ENCODE results near the gene PLEKHG3. TPM values are rescaled to one million over a fixed set of nuclear protein-coding genes. Genes with fewer than 3 reads are reported as not detected.

Gene PLEKHG3
- total RNA-seq, 1 donor from 2014 or later = 64.7 TPM

DNA sequence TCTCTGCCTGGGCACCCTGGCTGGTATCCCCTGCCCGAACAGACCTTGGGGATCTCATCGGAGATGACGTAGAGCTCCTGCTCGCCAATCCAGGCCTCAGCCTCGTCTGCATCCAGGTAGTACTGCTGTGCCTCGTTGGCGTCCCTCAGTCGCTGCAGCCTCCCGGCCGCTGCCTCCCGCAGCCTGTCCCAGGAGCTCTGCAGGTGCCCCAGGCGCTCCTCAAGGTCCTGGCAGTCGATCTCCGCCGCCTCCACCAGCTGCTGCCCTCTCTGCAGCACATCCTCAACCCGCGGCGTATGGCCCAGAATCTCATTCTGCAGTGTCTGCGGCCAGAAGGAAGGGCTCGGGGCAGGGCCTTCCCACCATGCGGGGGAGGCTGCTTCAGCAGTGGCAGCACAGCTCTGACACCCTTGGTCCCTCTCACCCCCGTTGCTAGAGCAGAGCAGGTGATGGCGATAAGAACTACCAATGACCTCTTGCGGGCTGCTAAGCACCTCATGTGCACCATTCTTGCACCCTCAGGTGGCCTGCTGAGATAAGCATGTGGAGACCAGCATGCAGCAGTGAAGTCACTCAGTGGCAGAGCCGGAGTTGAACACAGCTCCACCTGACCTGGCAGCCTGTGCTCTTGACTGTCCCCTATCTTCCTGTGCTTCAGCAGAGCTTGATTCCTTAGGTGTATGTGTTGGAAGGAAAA, 71.0 kb downstream of the PLEKHG3 start:
- no peak for DNase-seq (ENCODE audit: extremely low spot score, unreplicated experiment)
- peaks cover 7% of the 10 kb centered on the region for H3K36me3 Mint-ChIP-seq
- no peak overlapping the region for H3K27ac Mint-ChIP-seq
- H3K9me3 Mint-ChIP-seq = no peaks in the 10 kb centered on the region
- TF ChIP-seq, protein P1, sequence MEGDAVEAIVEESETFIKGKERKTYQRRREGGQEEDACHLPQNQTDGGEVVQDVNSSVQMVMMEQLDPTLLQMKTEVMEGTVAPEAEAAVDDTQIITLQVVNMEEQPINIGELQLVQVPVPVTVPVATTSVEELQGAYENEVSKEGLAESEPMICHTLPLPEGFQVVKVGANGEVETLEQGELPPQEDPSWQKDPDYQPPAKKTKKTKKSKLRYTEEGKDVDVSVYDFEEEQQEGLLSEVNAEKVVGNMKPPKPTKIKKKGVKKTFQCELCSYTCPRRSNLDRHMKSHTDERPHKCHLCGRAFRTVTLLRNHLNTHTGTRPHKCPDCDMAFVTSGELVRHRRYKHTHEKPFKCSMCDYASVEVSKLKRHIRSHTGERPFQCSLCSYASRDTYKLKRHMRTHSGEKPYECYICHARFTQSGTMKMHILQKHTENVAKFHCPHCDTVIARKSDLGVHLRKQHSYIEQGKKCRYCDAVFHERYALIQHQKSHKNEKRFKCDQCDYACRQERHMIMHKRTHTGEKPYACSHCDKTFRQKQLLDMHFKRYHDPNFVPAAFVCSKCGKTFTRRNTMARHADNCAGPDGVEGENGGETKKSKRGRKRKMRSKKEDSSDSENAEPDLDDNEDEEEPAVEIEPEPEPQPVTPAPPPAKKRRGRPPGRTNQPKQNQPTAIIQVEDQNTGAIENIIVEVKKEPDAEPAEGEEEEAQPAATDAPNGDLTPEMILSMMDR (conservative IDR thresholded peaks at IDR 0.05) = no peak
- peaks cover 3% of the 10 kb centered on the region for H3K27me3 Mint-ChIP-seq
- peaks cover under 1% of the 10 kb centered on the region for H3K4me1 Mint-ChIP-seq (ENCODE audit: unreplicated experiment)
- no peak overlapping the region for H3K4me3 Mint-ChIP-seq

DNA sequence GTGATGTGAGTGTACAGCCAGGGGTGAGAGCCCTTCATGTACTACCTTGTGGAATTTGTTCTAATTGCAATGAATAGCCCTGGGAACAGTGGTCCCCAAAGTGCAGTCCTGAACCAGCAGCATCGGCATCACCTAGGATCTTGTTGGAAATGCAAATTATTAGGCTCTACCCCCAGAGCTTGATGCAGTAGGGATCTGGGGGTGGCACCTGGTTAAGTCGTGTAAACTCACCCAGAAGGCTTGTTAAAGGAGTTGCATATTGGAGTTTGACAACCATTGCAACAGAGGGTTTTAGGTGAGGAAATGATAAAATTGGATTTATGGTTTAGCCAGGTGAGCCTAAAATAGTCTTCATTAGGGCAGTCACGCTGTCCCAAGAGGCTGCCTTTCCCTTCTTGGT, 73.2 kb downstream of the PLEKHG3 start:
- no peaks in the 10 kb centered on the region for H3K4me1 Mint-ChIP-seq (ENCODE audit: unreplicated experiment)
- TF ChIP-seq, protein P1 (conservative IDR thresholded peaks at IDR 0.05) = no peak
- peaks cover 7% of the 10 kb centered on the region for H3K36me3 Mint-ChIP-seq
- no peak overlapping the region for H3K27ac Mint-ChIP-seq
- no peak for DNase-seq (ENCODE audit: extremely low spot score, unreplicated experiment)
- no peaks in the 10 kb centered on the region for H3K9me3 Mint-ChIP-seq
- peaks cover 3% of the 10 kb centered on the region for H3K27me3 Mint-ChIP-seq
- no peak overlapping the region for H3K4me3 Mint-ChIP-seq

DNA sequence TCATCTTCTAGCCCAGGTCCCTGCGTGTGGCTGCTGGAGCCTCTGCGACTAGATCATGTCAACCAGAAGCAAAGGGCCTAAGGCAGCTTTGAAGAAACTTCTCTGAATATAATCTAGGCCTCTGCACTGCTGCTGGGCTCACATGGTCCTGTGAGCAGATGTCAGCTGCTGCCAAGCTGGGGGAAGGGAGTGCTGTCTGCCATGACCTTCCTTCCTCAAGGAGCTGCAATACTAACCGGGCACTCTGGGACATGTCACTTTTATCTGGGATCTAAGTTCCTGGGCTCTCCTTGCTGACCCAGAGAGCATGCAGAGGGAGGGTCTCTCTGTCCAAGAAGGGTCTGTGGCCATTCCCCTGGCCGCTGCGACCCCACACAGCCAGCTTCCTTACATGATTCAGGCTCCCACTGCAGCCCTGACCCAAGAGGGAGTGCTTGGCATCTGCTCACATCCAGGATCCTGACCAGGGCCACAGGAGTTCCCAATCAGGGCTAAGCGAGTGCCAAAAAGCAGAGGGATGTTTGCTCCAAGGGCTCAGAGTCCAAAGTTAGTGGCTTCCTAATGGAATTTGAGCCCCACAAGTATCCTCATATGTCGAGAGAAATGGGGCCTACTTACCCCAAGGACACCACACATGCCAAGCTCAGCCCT, 74.0 kb downstream of the PLEKHG3 start:
- Mint-ChIP-seq H3K4me1 (ENCODE audit: unreplicated experiment) (no peaks in the 10 kb centered on the region), H3K27me3 (peaks cover 3% of the 10 kb centered on the region), H3K27ac (no peak overlapping the region), H3K9me3 (no peaks in the 10 kb centered on the region), H3K36me3 (peaks cover 7% of the 10 kb centered on the region), H3K4me3 (no peak overlapping the region)
- TF ChIP-seq, protein P1 (conservative IDR thresholded peaks at IDR 0.05) = no peak
- no peak for DNase-seq (ENCODE audit: extremely low spot score, unreplicated experiment)

DNA sequence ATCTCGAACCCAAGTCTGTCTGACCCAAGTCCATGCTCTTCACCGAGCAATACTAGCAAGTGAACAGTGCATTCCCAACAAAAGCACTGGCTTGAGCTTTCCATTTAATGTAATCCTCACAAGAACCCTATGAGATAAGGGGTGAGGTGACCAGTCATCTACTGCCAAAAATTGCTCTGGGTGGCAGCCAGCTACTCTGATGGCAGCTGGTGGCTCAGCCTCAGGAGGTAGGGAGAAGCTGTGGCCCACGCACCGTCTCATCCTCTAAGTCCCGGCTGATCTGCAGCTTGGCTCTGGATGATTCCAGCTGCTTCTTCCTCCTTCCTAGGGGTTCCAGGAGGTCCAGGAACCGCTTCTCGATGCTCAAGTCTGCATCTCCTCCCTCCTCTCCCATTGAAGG, 75.2 kb downstream of the PLEKHG3 start:
- no peak for DNase-seq (ENCODE audit: extremely low spot score, unreplicated experiment)
- peaks cover 7% of the 10 kb centered on the region for H3K36me3 Mint-ChIP-seq
- TF ChIP-seq, protein P1 (conservative IDR thresholded peaks at IDR 0.05) = no peak
- peaks cover 3% of the 10 kb centered on the region for H3K27me3 Mint-ChIP-seq
- H3K9me3 Mint-ChIP-seq = no peaks in the 10 kb centered on the region
- H3K4me1 Mint-ChIP-seq (ENCODE audit: unreplicated experiment) = no peaks in the 10 kb centered on the region
- no peak overlapping the region for H3K4me3 Mint-ChIP-seq
- H3K27ac Mint-ChIP-seq = no peak overlapping the region

DNA sequence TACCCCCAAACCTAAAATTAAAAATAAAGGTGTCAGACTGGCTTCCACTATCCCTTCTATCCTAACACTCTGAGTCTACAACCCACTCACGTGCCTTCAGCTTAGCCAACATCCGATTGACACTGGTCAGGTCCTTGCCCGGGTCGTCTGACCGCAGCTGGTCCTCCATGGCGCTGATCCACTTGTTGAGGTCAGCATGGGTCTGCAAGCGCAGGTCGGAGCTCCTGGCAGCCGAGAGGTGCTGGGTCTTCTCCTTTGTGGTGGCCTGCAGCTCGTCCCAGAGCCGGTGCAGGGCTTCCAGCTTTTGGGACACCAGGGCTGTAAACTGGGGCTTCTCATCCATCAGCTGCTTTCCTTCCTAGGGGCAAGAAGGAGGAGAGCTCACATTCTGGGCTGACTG, 78.0 kb downstream of the PLEKHG3 start:
- Mint-ChIP-seq H3K9me3 (no peaks in the 10 kb centered on the region), H3K4me1 (ENCODE audit: unreplicated experiment) (no peaks in the 10 kb centered on the region), H3K27ac (no peak overlapping the region), H3K27me3 (no peaks in the 10 kb centered on the region), H3K36me3 (no peaks in the 10 kb centered on the region), H3K4me3 (no peak overlapping the region)
- TF ChIP-seq, protein P1 (conservative IDR thresholded peaks at IDR 0.05) = no peak
- DNase-seq (ENCODE audit: extremely low spot score, unreplicated experiment) = no peak

Data from type B pancreatic cell (in vitro differentiated cells).